HFF-Myc (cell line): Measurements from ENCODE around the gene RAX2.

Experiments
- DNase-seq: peaks from one replicate; pipeline ENCODE4 v3.0.0-alpha.2; 2011; ENCODE audit warnings: low read depth; ENCODE audit errors: extremely low read depth
- H3K4me3 ChIP-seq: replicated peaks from 2 replicates; pipeline ENCODE4 v1.5.1; 2011; ENCODE audit warnings: low read depth, mild to moderate bottlenecking, control low read depth, low read length
- TF ChIP-seq, protein P1 (sequence below): IDR thresholded peaks from 2 replicates; pipeline ENCODE4 v1.5.1; 2012; ENCODE audit warnings: mild to moderate bottlenecking, low read depth, low read length, control low read depth; ENCODE audit errors: missing control alignments

RAX2 gene

DNA sequence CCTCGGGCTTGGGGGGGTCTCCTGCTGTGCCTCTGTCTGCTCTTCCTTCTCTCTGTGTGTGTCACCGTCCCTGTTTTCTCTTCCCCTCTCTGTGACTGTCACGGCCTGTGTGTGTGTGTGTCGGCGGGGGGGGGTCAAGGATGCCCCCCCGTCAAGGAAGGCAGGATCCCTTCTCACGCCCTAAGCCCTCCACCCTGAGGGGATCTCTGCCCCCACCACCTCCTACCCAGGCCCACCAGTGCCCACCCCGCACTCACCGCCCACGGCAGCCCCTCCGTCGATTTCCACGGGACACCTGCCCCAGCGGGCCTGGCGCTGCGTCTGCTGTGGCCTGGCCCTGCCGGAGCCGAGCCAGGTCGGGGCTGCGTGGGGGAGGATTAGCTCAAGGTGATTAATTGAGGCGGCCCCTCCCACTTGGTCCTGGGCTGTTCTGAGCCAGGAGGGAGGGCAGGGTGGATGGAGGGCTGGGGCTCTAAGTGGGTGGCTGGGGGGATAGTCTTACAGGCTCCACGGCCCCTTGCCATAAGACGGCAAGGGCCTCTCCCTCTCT lies at the start of gene RAX2:
TSS of gene RAX2 (minus strand) at position 323 of the 550 bp plus-strand sequence. CDS start 486 bp downstream, outside the sequence.
- TF ChIP-seq, protein P1, sequence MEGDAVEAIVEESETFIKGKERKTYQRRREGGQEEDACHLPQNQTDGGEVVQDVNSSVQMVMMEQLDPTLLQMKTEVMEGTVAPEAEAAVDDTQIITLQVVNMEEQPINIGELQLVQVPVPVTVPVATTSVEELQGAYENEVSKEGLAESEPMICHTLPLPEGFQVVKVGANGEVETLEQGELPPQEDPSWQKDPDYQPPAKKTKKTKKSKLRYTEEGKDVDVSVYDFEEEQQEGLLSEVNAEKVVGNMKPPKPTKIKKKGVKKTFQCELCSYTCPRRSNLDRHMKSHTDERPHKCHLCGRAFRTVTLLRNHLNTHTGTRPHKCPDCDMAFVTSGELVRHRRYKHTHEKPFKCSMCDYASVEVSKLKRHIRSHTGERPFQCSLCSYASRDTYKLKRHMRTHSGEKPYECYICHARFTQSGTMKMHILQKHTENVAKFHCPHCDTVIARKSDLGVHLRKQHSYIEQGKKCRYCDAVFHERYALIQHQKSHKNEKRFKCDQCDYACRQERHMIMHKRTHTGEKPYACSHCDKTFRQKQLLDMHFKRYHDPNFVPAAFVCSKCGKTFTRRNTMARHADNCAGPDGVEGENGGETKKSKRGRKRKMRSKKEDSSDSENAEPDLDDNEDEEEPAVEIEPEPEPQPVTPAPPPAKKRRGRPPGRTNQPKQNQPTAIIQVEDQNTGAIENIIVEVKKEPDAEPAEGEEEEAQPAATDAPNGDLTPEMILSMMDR = no peak
- no peak for DNase-seq

GRCh38 chr19:3821156-3821555 lies 49.1 kb upstream of the RAX2 start:
- no peak overlapping the region for H3K4me3 ChIP-seq
- TF ChIP-seq, protein P1 = no peak
- no peak for DNase-seq

More for the DNA sequence above, at the start of gene RAX2:
- H3K4me3 ChIP-seq = no peak within 1 kb of the TSS

DNA sequence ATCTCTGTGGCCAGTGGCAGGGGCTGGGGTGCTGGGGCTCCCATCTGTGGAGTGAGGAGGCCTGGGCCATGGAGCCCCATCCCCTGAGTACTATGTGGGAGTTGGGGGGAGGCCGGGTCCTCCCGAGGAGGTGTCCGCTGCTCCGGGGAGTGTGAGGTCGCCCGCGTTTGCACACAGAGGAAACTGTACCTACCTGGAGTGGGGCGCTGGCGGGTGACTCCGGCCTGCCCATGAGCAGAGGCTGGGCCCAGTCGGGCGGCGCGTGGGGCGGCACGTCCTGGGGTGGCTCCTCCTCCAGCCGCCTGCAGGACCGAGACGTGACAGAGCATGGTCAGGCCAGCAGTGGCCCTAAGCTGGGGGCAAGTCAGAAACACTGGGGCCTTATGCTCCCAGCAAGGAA lies 48.0 kb upstream of the RAX2 start:
- TF ChIP-seq, protein P1 = no peak
- no peak for DNase-seq
- H3K4me3 ChIP-seq = no peak overlapping the region

GRCh38 chr19:3818918-3819317 lies 46.9 kb upstream of the RAX2 start:
- no peak overlapping the region for H3K4me3 ChIP-seq
- TF ChIP-seq, protein P1 = no peak
- DNase-seq = no peak

DNA sequence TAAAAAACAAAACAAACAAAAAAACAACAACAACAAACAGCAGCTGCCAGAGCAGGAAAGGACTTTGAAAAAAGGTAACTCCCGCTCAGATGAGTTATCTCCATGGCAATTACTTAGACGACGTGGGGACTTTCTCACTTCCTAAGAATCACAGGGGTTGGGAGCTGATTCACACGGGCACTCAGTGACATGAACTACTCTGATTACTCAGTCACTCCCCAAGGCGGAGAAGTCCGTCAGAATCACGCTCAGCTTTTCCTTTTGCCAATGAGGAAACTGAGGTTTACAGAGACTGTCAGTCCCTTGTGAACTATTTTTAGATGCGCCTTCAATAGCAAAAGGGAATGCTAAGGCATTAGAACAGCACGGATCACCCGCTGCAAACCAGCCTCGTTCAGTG lies 46.4 kb upstream of the RAX2 start:
- DNase-seq = no peak
- H3K4me3 ChIP-seq = no peak overlapping the region
- TF ChIP-seq, protein P1 = no peak

DNA sequence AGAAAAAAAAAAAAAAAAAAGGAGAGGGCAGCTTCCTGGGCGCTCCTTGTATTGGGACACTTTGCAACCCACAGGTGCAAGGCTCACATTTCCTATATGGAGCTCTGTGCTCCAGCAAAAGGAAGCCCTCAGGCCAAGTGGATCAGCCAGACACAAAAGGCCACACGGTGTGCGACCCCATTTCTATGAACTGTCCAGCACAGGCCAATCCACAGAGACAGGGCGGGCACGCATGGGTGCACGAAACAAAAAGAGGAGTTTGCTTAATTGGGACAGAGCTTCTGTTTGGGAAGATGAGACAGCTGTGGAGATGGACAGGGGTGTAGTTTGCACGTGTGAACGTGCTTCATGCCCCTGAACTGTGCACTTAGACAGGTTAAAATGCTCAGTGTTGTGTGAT lies 45.7 kb upstream of the RAX2 start:
- no peak for DNase-seq
- TF ChIP-seq, protein P1 = no peak

More for the DNA sequence above, 45.7 kb upstream of the RAX2 start:
- no peak overlapping the region for H3K4me3 ChIP-seq
